ENCODE results near the gene BMP6.

Gene BMP6

DNA sequence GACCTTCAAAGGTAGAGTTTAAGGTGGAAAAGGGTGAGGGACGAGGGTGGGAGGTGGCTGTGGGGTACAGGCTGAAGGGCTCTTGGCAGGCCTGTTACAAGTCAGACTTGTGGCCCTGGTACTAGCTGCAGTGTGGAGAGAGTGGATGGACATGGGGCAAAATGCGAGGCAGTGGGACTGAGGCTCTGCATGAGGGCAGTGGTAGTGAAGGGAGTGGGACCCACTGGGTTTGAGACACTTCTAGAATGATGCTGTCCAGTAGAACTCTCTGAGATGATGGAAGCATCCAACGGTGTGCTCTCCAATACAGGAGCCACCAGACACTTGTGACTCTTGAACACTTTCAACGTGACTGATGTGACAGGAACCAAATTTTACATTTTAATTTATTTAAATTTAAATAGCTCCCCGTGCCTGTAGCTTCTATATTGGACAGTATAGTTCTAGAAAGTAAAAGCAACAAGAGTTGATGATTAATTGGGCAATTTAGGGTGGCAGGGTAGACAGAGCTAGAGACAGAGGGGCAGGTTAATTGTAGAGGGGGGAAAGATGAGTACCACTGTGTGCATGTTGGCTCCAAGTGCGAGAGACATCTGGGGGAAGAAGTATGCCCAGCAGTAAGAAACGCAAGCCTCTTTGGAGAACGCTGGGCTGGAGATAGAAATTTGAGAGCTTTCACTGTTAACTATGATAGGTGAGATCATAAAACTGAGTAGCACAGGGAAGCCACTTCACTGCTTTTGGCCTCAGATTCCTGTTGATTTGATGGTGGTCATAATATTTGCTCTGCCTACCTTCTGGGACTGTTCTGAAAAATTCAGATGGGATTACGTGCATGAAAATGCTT lies 107.2 kb downstream of the BMP6 start:
- no peak for DNase-seq (ENCODE audit: low read depth)

DNA sequence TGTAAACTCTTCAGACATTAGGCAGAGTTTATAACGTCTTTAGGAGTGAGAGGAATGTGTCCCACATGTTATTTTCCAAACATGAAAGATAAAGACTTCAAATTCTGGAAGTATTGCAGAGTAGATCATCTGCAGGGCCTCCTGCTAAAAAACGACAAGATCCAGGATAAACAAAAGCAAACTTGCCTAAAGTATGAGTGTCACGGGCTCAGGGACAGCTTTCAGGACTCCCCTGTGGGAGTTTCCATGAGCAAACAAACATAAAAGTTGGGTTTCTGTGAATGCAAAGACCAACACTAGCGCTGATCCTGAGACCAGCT lies 107.8 kb downstream of the BMP6 start:
- no peak for DNase-seq (ENCODE audit: low read depth)

DNA sequence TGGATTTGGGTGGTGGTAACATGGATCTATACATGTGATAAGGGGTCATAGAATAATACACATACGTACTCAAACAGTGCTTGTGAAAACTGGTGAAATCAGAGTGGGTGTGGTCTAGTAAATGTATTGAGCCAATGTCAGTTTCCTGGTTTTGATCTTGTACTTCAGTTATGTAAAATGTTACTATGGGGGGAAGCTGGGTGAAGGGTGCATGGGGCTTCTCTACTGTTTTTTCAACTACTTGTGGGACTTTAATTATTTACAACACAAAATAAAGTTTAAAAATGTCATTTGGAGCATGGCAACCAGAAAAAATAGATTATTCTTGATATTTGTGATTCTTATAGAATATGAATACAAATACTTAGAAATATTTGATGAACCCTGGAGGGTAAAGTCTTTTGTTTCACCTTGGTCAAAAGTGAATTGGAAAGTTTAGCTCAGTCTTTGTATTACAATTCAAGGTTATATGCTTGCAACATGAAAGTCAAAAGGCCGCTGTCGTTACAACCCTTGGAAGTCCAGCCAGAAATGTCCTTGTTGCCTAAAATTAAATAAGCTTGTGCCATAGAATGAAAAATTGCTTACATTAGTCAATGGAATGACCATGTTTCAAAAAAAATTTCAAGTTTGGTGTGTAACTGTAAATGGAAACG lies 110.6 kb downstream of the BMP6 start:
- DNase-seq (ENCODE audit: low read depth), result no peak

DNA sequence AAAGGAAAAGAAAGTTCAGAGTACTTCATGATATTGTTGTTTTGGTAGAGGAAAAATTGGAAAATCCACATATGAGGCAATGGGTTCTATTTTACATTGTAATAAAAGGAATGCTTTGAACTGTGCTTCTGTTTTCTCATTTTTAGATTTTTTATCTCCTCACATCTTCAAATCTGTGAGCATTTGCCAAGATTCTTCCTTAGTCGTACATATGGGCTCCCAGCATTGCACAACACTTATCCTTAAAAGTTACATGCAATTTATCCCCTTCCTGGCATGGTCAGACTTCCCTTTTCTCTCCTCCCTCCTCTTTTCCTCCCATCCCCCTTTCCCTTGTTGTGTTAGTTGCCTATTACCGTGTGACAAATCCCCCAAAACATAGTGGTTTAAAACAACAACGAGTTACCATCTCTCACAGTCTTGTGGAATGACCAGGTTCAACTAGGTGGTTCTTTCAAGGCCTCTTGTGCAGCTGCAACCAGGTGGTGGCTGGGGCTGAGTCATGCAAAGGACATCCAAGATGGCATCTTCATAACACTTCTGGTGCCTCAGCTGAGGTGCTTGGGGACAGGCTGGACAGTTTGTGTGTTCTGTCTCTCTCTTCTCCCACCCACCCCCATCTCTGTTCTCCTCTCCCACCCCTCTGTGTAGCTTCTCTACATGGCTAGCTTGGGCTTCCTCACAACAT lies 116.0 kb downstream of the BMP6 start:
- peak; percentile 15 for DNase-seq (ENCODE audit: low read depth)

DNA sequence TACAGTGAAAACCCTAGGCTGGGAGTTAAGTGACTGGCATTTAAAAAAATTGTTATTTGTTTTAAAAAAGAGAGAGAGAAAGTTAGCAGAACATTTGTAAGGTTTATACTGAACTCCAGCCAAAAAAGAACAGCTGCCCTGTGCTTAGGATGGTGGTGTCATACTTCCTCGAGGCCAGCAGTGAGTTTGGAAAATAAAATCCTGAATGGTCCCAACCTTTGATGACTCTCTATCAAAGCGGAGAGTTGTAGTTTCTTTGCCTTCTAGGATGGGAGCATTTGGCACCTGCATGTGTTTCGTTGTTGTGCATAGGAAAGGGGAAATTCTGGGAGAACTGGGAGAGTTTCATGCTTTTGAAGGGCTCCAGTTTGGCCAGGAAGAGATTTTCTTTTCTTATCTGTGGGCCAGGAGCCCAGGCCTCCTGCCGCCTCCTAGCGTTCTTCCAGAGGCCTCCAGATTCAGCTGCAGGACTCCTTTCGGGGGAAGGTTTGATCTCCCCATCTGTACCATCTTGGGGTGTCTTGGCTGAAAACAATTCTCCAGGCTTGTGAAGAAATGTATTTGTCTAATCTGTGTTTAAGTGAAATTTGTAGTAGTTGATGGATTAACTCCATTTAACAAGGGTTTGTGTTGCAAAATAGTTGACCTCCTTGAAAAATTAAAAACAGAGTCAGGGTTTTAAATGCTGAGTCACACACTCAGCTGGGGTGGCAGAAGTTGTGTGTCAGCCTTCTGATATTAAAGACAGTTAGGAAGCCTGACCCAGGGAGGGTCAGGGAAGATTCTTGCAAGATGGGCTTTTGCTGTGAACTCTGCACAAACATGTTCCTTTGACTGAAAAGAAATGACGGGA lies 121.3 kb downstream of the BMP6 start:
- peak; percentile 66 for DNase-seq (ENCODE audit: low read depth)

DNA sequence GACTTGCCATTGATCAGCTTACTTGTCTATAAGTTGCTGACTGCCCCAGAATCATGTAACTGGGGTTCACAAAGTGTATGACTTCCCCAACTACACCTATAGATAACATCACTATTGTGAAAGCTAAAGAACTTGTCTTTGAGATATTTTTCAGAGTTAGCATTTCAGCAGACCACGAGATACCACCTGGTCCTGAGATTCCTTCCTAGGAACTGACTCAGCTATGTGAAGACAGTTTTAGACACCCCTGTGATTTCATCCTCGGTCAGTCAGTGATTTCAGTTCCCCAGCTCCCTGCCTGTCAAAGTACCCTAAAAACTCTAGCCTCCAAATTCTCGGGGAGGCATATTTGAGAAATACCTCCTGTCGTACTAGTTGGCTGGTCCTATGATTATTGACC lies 122.3 kb downstream of the BMP6 start:
- DNase-seq (ENCODE audit: low read depth), result no peak

DNA sequence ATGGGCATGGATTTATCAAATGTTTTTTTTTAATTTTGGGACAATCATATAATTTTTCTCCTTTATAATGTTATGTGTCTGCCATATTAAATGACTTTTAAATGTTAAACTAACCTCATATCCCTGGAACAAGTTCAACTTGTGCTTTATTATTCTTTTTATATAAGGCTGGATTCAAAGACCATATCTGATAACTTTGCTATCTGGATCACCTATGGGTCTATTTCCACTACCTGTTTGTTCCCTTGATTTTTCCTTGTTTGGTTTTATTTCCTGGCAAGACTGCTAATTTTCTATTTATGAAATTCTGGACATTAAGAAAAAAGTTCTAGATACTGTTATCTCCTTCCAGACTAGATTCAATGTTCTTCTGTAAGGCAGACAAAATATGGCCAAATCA lies 125.9 kb downstream of the BMP6 start:
- no peak for DNase-seq (ENCODE audit: low read depth)

DNA sequence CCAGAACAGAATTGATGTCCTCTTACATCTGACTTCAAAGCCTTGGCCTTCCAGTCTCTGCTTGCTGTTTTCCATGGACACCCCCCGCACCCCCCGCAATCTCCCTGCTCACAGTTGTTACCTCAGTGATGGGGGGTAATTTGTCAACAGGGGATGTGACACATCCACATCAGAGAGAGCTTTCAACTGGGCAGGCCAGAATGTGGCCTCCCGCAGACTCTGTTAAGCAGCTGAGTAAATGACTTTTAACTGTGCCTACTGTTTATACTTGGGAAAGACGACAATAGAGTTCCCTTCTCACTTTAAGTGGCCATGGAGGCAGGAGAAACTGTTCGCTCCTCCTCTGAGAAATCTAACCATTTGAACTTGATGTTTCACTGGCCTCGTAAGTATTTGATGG lies 133.7 kb downstream of the BMP6 start:
- no peak for DNase-seq (ENCODE audit: low read depth)

DNA sequence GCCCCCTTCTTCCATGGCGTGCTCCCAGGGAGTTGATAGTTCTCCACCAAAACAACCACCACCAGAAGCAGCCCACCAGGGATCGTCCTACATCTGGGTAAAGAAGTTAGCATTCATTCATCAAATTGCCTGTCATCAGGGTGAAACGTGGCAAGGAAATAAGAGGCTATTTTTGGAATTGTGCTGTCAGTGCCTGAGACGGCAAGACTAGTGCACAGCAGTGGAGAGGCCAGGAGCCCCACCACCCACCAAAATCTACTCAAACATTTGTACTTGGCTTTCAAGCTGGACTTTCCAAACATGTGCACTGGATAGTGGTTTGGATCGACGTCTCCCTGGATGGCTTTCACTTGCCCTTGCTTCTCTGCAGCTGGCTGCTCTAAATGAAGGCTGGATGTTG lies 139.9 kb downstream of the BMP6 start:
- no peak for DNase-seq (ENCODE audit: low read depth)

DNA sequence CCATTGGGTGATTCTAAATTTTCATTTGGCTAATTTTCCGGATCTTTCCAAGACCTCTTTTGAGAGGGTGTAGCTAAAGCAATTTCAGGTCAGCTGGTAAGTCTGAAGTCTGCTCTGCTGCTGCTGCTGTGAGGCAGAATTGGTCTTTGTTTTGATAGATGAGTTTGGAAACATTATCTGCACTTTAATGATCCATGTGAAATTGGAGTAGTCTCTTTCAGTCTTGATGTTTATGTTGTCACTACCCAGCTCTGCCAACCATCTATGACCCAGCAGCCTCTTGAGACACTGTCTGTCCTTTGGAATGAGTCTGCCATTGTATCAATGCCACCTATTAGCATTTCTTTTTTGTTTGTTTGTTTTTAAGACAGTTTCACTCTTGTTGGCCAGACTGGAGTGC lies 140.6 kb downstream of the BMP6 start:
- DNase-seq (ENCODE audit: low read depth), result no peak

DNA sequence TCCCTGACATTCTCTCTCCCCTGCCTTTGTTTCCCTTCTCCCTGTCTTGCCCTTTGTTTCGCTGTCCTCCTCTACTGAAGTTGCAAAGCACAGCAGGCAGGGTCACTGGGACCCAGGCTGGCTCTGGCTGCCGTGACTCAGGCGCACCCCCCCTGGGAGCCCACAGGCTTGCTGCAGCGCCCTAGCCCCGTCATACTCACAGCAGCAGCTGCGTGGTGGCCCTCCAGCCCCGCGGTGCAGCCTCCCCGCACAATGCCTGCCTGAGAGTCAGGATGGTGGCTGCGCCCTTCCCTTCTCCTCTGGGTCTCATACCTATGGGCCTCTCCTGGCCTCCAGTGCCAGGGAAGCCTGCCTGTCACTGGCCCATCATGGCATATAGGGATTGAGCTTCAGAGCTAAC lies 143.0 kb downstream of the BMP6 start:
- DNase-seq (ENCODE audit: low read depth), result no peak

DNA sequence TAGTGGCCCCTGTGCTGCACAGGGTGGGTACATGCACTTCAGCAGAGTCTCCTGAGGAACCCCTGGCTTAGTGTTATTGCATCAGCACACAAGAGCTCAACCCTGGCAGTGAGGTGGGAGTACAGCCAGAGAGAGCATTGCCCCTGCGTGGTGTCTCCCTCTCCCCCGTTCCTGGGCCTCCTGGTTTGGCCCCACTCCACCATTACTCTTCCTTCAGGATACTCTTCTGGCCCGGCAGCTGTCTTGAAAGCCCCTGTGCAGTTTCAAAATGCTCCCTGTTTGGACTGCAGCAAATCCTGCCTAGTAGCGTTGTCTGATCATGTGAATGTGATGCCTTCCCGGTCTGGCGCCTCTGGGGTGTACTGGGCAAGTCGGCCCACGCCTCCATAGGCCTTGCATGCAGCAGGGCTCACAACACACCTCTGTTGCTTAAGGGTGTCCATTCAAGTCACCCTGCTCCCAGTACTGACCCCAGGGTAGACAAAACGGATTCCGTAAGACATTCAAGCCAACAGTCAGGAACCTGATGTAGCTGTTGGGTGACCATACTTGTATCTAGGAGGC lies 152.6 kb downstream of the BMP6 start:
- no peak for DNase-seq (ENCODE audit: low read depth)

DNA sequence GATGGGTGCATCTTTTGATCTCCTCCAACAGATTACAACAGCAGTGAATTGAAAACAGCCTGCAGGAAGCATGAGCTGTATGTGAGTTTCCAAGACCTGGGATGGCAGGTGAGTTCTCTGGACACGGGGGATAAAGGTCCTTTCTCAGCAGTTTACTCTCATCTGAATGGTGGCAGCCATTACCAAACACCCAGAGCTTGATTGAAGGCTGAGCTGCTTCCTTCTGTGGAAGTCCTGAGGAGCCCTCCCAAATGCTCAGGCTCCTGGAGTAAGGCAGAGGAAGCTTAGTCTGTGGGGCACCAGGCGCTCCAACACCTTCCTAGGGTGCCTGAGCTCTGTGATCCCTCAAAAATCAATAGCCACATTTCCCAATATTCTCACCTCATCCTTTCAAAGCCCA lies 153.1 kb downstream of the BMP6 start:
- DNase-seq (ENCODE audit: low read depth), result no peak

DNA sequence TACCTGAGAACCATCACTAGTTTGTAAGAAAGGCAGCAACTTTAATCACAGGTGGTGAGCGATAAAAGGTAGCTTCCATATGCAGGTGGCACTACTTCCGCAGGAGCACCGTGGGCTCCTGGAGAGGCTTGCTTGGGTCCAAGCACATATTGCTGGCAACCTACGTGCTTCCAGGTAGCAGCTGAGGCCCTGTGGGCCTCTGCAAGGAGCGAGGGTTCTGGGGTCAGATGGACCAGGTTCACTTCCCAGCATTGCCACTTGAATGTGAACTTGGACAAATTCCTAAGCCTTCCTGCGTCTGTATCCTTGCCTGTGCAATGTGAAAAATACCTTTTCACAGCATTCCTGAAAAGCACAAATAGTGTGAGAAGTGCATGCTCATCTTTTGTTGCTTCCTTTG lies 153.7 kb downstream of the BMP6 start:
- no peak for DNase-seq (ENCODE audit: low read depth)

DNA sequence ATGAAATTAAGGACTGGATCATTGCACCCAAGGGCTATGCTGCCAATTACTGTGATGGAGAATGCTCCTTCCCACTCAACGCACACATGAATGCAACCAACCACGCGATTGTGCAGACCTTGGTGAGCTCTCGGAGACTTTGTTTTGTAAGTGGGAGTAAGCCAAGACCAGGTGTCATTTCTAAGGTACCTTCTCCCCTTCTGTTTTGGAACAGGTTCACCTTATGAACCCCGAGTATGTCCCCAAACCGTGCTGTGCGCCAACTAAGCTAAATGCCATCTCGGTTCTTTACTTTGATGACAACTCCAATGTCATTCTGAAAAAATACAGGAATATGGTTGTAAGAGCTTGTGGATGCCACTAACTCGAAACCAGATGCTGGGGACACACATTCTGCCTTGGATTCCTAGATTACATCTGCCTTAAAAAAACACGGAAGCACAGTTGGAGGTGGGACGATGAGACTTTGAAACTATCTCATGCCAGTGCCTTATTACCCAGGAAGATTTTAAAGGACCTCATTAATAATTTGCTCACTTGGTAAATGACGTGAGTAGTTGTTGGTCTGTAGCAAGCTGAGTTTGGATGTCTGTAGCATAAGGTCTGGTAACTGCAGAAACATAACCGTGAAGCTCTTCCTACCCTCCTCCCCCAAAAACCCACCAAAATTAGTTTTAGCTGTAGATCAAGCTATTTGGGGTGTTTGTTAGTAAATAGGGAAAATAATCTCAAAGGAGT lies 154.2 kb downstream of the BMP6 start:
- DNase-seq (ENCODE audit: low read depth), result no peak

DNA sequence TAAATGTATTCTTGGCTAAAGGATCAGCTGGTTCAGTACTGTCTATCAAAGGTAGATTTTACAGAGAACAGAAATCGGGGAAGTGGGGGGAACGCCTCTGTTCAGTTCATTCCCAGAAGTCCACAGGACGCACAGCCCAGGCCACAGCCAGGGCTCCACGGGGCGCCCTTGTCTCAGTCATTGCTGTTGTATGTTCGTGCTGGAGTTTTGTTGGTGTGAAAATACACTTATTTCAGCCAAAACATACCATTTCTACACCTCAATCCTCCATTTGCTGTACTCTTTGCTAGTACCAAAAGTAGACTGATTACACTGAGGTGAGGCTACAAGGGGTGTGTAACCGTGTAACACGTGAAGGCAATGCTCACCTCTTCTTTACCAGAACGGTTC lies 154.8 kb downstream of the BMP6 start:
- DNase-seq (ENCODE audit: low read depth), result no peak

DNA sequence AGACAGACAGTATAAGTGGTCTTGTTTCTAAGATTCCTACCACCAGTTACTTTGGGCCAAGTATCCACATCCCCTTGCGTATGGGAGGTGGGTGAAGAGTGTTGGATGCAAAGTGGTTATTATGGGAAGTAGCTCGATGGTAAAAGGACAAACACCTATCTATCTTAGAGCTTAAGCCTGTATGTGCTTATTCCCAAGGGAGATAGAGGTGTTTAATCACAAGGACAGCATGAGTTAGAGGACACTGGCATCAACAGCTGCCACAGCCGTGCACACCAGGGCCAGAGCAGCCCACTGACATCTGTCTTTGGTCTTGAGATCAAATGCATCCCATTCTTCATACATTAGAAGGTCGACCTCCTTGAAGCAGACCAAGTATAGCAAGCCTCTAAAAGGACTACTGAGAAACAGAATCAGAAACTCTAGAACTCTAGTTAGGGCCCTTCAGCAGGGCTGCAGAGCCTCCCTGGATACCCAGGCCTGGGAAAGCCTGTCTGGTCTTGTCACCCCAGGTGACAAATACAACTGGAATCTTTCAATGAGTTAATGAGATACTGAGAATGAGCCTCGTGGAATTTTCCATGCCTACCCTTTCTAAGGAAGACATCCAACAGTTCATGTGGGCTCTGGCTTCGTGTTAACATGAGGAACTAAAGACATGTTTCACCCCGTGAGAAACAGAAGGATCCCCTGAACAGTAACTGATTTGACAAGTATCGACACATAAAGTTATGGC lies 156.0 kb downstream of the BMP6 start:
- no peak for DNase-seq (ENCODE audit: low read depth)

DNA sequence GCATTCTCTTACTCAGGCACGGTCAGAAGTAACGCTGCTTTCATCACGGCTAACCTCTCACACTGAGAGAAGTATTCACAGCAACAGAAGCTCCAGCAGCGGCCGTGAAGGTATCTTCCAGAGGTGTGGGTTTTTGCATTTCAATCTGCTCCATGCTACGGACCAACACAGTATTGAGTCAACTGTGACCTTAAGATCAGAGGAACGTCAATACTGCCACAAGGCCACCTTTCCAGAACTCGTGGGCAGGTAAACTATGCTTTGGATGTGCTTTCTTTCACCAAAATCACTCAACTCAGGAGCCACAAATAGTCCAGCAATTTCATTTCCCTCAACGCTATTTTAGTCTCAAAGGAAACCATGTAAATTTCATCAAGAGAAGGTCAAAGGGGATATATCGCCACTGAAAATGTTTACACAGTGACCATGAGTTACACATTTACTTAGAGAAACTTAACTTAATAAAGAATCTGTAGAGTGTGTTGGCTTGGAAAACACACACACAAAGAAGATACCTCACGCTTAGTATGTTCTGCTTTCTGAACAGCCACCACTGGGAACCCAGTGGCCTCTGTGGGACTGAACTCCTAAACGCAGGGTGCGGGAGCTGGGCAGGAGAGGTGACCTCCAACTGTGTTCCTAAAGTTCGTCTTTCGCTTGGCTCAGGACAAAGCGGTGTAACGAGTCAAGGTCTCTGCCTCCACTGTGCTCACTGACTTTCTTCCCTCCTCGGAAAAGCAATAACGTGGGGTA lies 156.8 kb downstream of the BMP6 start:
- no peak for DNase-seq (ENCODE audit: low read depth)

DNA sequence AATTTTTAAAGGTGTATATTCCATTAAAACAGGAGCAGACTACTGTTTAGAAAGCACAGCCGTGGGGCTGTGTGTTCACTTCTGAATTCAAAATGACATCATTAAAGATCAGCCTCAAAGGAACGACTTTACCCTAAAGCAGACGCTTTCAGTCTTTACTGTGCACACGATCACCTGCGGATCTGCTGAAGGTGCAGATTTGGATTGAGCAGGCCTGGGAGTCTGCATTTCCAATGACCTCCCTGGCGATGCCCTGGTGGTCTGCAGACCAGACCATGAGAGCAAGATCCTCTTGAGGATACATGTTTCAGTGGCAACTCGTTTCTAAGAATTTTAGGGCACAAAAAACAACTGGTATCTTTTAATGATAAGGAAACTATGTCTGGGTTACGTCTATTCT lies 157.5 kb downstream of the BMP6 start:
- DNase-seq (ENCODE audit: low read depth), result no peak

DNA sequence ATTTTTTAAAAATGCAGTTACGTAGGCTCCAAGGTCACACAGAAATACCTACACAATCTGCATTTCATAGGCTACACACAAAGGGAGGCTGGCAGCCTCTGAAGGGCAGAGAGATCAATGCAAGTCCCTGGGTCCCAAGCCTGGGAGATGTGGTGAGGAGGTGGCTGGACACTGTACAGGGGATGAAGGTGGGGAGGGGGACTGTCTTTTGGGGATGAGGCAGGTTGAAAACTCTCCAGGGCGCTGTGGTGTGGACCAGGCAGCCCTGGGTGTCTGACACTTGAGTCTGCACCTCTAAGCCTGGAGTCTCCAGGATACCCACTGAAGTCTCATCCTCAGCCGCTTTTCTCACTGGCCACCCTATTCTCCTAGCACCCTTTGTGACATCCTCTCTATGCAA lies 160.2 kb downstream of the BMP6 start:
- DNase-seq (ENCODE audit: low read depth), result no peak

Data from fibroblast of gingiva (primary cell).